Calu3 (cell line): ENCODE measurements around the gene SERINC5. TPM values are rescaled to one million over a fixed set of nuclear protein-coding genes. Genes with fewer than 3 reads are reported as not detected.
"Not testable (repeated sequence)": the region's sequence is repeated elsewhere in the genome, so short reads cannot be mapped to it uniquely, and the experiment has no call there.

Source experiments
- BruUV-seq: library from RNA; stranded (reverse); fragments of 400-500 nt; replicated peaks from 2 replicates; lab custom pipeline; 2021; lab: Mats Ljungman, UMichigan
- CTCF ChIA-PET: fragments of 300-600 bp; sonication (Branson Sonifier 250); formaldehyde crosslinking; loops from one replicate; lab custom pipeline; 2022; ENCODE audit warnings: antibody characterized with exemption; lab: Charles Lee
- DNase-seq: peaks from one replicate; pipeline ENCODE4 v3.0.0; 2022
- H3K27ac Mint-ChIP-seq: one replicate; pipeline ENCODE4 v1.8.0; 2022; ENCODE audit warnings: mixed read lengths; ENCODE audit not compliant: unreplicated experiment
- H3K27me3 Mint-ChIP-seq: one replicate; pipeline ENCODE4 v1.8.0; 2022; ENCODE audit warnings: mixed read lengths; ENCODE audit not compliant: unreplicated experiment
- H3K36me3 Mint-ChIP-seq: one replicate; pipeline ENCODE4 v1.8.0; 2022; ENCODE audit warnings: mild to moderate bottlenecking, moderate library complexity, mixed read lengths; ENCODE audit not compliant: insufficient read depth, unreplicated experiment
- H3K4me1 Mint-ChIP-seq: one replicate; pipeline ENCODE4 v1.8.0; 2022; ENCODE audit warnings: mild to moderate bottlenecking, low read depth, mixed read lengths; ENCODE audit not compliant: unreplicated experiment
- H3K4me3 Mint-ChIP-seq: one replicate; pipeline ENCODE4 v1.8.0; 2022; ENCODE audit warnings: mild to moderate bottlenecking, low read depth, moderate library complexity, mixed read lengths; ENCODE audit not compliant: unreplicated experiment
- H3K9me3 Mint-ChIP-seq: one replicate; pipeline ENCODE4 v1.8.0; 2022; ENCODE audit warnings: low read depth, mixed read lengths; ENCODE audit not compliant: unreplicated experiment
- CTCF ChIP-seq: fragments of 200-600 bp; IDR thresholded peaks from one replicate; pipeline ENCODE4 v1.8.0; 2022; ENCODE audit warnings: antibody characterized with exemption; ENCODE audit not compliant: unreplicated experiment
- intact Hi-C: fragments of 100-400 bp; cut with micrococcal nuclease; formaldehyde crosslinking; loops from one replicate; pipeline ENCODE4 v1.10.0; 2022; ENCODE audit not compliant: unreplicated experiment
- total RNA-seq: library from RNA; stranded (reverse); gene quantifications from 2 replicates; pipeline ENCODE4 v1.2.3, GENCODE V29; 2022

SERINC5 gene
- total RNA-seq, 1 experiment from 2014 or later, result 47.0 TPM

- Mint-ChIP-seq H3K4me3 (no peak overlapping the region), H3K27me3 (no peaks in the 10 kb centered on the region), H3K4me1 (peaks cover 9% of the 10 kb centered on the region), H3K9me3 (no peaks in the 10 kb centered on the region), H3K27ac (no peak overlapping the region), H3K36me3 (no peaks in the 10 kb centered on the region)
- CTCF ChIA-PET, result no interaction called here
- no peak for TF ChIP-seq CTCF
- no TSS peak for BruUV-seq
- no peak for DNase-seq
- intact Hi-C loops, result no loop called here
Measured at GRCh38 chr5:80154749-80155148, 101.1 kb downstream of the SERINC5 start.

DNA sequence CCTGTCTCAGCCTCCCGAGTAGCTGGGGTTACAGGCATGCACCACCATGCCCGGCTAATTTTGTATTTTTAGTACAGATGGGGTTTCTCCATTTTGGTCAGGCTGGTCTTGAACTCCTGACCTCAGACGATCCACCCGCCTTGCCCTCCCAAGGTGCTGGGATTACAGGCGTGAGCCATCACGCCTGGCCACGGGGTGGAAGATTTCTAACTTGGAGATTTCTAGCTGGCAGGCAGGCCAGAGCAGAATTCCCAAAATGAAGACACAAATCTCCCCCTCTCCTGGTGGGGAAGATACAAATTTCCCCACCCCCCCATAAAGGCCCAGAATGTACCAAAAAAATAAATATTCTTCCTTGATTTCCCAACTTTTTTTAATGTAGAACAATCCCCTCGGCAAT lies 101.6 kb downstream of the SERINC5 start:
- H3K4me3 Mint-ChIP-seq, H3K36me3 Mint-ChIP-seq, intact Hi-C loops, DNase-seq, H3K9me3 Mint-ChIP-seq, H3K27ac Mint-ChIP-seq, H3K27me3 Mint-ChIP-seq, BruUV-seq, CTCF ChIA-PET, H3K4me1 Mint-ChIP-seq: not testable (repeated sequence)

- CTCF ChIA-PET, result interaction anchor here (0.9 kb wide), 1 partner anchor 38 kb away, joined by 4 read pairs; no protein-coding TSS in a partner anchor
- Mint-ChIP-seq H3K4me1 (peaks cover 9% of the 10 kb centered on the region), H3K36me3 (no peaks in the 10 kb centered on the region), H3K9me3 (no peaks in the 10 kb centered on the region), H3K27ac (no peak overlapping the region), H3K27me3 (no peaks in the 10 kb centered on the region), H3K4me3 (no peak overlapping the region)
- intact Hi-C loops, result no loop called here
- TF ChIP-seq CTCF, result no peak
- DNase-seq, result peak; percentile 28
- no TSS peak for BruUV-seq
Measured at GRCh38 chr5:80153586-80154126, 102.2 kb downstream of the SERINC5 start.

GRCh38 chr5:80152778-80153177 lies 103.1 kb downstream of the SERINC5 start:
- Mint-ChIP-seq H3K4me3 (no peak overlapping the region), H3K9me3 (no peaks in the 10 kb centered on the region), H3K27ac (no peak overlapping the region), H3K4me1 (peaks cover 1% of the 10 kb centered on the region), H3K27me3 (no peaks in the 10 kb centered on the region), H3K36me3 (no peaks in the 10 kb centered on the region)
- no peak for TF ChIP-seq CTCF
- DNase-seq, result no peak
- intact Hi-C loops, result no loop called here
- BruUV-seq, result no TSS peak
- CTCF ChIA-PET, result interaction anchor here (0.9 kb wide), 1 partner anchor 39 kb away, joined by 4 read pairs; no protein-coding TSS in a partner anchor

DNA sequence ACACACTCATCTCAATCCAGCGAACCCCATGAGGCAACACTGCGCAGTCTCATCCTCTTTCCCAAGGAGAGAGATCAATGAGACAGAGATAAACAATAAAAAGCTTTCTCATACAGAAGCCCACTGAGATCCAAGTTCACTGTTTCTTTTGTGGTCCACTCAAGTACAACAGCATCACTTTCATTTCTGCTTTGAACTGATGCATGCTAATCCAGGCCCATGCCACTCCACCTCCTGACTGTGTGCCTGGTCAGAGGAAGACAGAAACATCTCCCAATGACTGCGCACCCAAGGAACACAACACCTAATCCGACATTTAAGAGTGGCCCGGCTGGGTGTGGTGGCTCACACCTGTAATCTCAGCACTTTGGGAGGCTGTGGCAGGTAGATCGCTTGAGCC lies 104.0 kb downstream of the SERINC5 start:
- intact Hi-C loops, result no loop called here

More for the DNA sequence above, 104.0 kb downstream of the SERINC5 start:
- CTCF ChIA-PET, result no interaction called here
- Mint-ChIP-seq H3K4me1 (no peaks in the 10 kb centered on the region), H3K27me3 (no peaks in the 10 kb centered on the region), H3K4me3 (no peak overlapping the region), H3K36me3 (no peaks in the 10 kb centered on the region), H3K27ac (no peak overlapping the region), H3K9me3 (no peaks in the 10 kb centered on the region)
- DNase-seq, result no peak
- TF ChIP-seq CTCF, result no peak
- BruUV-seq, result no TSS peak
